HG03439 (cell line): ENCODE data around the gene EHD3.

Source experiments
- ATAC-seq: cut with Tn5 transposase; IDR thresholded peaks from one replicate; pipeline ENCODE4 v1.9.1; 2021; ENCODE audit warnings: mild to moderate bottlenecking, moderate library complexity; ENCODE audit not compliant: unreplicated experiment

Gene EHD3

GRCh38 chr2:31212659-31213600 lies 21.0 kb upstream of the EHD3 start:
- ATAC-seq: no peak

DNA sequence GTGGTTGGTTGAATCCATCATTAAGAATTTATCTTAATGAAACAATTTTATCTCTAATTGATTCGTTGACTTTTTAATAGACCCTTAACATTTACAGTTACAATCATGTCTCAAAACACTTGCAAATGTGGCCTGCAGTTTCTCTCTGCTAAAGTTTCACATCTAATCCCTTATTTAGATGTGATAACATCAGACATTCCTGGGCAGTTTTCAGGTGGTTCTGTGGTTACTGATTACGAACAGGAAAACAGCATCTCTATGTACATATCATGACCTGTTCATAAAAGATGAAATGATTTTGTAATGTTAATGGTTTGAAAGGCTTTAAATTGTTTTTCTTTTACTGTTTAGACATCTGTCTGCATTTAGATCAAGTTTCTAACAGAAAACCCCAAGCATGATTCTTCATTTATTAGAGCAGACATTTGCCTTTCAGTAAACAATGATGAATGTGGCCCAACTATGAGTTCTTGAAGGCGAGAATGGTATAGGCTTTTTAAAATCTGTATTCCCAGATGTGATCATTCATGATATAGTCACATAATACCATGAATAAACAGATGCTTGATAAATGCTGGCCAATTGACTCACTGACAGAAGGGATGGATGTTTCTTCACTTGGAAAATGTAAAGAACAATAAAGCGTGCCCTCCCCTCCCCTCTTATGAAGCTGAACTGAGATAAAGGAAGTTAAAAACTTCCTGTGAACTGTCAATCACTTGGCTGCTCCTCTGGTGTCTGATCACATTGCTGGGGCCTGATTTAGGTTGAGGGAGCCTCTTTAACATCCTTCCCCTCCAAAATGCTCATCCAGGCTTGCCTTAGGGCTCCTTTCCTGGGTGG lies 20.1 kb upstream of the EHD3 start:
- ATAC-seq: no peak

GRCh38 chr2:31214444-31214915 lies 19.5 kb upstream of the EHD3 start:
- no peak for ATAC-seq

DNA sequence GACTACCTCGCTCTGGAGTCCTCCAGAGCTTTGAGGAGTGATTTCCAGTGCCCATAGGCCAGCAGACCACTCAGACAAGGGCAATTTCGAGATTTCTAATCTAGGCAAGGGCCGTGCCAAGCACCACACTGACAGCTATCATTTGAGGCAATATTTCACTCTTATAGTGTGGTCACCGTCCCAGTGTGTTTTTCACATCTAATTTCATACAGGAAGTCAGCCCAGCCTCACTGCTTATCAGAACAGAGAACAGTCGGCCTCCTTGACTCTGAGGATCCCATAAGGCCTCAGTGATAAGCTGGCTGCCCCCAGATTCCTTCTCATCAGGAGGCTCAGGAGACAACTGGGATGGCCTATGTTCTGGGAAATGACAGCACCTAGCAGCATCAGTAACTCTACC lies 17.2 kb upstream of the EHD3 start:
- peak; percentile 43 for ATAC-seq

DNA sequence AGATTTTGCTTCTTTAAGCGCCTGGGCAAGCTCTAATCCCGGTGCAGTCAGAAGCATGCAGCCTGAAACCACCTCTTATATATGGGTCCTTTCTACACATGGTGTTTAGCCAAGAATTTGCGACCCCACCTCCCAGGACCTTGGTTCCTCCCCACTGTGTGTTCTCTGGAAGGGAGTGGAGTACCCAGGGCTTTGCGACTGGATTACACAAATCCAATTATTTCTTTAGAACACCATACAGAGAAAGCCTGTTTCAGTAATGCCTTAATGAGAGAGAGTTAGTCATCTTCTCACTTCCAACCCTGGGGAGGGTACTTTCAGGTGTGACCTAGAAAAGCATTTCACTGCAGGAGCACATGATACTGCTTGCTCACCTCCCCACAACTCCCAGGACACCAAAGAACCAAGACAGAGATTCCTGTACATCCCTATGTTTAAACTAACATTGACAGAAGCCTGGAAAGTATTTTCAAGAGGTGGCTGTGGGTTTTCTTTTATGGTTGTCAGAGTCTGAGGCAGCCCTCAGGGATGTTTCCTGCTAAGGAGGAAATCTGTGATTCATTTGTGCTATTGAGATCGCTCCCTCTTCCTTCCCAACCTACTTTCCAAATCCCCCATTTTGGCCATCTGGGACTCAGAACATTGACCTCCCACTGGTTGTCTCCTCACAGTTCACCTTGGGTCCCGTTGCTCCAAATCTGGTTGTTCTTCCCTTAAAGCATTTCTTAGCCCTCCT lies 16.3 kb upstream of the EHD3 start, which contains the start of gene CAPN14:
Gene CAPN14 (minus strand): TSS at position 51 of the 736 bp plus-strand sequence. CDS start 12,068 bp downstream, outside the sequence.
- no peak for ATAC-seq

- peak; percentile 74 for ATAC-seq
Measured at GRCh38 chr2:31219131-31219969, 14.6 kb upstream of the EHD3 start.

- ATAC-seq: no peak
Measured at GRCh38 chr2:31221544-31221943, 12.4 kb upstream of the EHD3 start.

GRCh38 chr2:31222071-31222470 lies 11.9 kb upstream of the EHD3 start:
- ATAC-seq: no peak

DNA sequence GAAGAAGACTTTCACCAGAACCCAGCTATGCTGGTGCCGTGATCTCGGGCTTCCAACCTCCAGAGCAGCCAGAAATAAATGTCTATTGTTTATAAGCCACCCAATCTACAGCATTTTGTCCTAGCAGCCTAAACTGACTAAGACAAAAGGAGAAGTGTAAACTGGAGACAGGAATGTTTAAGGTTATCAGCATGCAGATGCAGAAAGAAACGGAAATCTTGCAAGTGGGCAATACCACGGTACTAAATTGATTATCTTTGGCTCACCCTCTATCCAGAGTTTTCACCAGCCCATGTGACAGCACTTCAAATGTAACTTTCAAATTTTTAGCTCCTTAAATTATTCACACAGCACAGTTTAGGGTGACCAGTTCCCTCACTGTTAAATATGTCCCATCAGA lies 10.9 kb upstream of the EHD3 start:
- no peak for ATAC-seq

DNA sequence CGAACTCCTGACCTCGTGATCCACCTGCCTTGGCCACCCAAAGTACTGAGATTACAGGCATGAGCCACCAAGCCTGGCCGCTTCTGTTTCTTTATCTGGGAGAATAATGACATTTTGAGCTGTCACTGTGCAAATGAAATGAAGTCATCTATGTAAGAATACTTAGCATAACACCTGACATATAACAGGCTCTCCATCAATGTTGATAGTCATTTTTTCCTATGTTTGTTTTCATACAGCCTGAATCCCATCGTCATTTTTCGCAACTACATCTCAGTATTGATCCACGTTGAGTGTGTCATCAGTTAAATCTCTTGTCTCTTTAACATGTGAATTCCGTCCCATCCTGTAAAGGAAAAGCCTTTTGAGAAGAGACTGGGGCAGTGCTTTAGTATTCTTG lies 10.2 kb upstream of the EHD3 start:
- no peak for ATAC-seq

DNA sequence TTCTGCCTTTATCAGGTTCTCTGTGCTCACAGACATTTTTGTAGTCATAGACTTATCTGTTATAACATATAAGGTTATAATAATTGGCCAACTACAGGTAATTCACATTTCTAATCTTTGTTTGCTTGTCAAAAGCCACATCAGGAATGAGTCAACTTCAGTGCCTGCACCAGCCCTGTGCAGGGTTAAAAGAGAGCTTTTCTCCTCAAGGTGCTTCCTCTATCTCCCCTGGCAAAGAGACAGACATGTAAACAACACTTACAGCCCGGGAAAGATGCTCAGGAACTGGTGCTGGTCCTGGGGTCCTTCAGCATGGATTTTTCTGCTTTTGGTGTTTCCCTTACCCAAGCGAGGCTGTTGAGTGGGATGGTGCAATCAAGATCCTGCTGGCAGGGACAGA lies 7.7 kb upstream of the EHD3 start:
- no peak for ATAC-seq

DNA sequence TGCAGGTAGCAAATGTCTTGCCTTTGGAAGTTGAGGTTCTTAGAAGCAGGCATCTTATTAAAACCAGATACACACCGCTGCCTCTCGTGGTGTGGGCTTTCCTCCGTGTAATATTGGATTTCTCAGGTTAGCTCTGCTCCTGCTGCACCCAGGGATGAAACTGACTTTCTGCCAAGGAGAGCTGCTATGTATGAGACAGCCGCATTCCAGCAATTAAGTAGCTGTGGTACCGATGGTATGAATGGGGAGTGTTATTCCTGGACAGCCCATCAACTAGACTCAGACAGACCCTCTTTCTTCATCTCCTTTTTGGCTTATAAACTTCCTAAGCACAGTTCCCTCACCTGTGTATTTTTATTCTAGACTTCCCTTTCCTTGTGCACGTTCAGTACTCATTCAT lies 6.8 kb upstream of the EHD3 start:
- no peak for ATAC-seq

GRCh38 chr2:31227711-31228125 lies 6.2 kb upstream of the EHD3 start:
- no peak for ATAC-seq

- no peak for ATAC-seq
Measured at GRCh38 chr2:31228717-31229116, 5.2 kb upstream of the EHD3 start.

DNA sequence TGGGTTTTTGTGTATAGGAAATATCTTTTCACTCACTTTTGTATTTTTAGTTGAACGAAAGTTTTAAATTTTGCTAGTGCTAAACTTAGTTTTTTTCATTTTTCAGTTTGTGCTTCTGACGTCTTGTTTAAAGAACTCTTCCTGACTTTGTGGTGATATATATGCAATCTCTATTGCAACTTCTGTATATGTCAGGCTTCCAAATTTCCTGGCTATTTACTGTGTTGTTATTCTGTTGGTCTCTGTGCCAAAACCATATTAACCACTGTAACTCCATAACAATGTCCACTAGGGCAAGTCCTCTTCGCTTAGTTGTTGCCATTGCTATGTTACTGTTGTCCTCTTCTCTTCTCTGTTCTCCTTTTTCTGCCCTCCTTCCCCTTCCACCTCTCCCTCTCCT lies 3.2 kb upstream of the EHD3 start:
- ATAC-seq: no peak

GRCh38 chr2:31231571-31232302 lies 2.2 kb upstream of the EHD3 start:
- no peak for ATAC-seq

DNA sequence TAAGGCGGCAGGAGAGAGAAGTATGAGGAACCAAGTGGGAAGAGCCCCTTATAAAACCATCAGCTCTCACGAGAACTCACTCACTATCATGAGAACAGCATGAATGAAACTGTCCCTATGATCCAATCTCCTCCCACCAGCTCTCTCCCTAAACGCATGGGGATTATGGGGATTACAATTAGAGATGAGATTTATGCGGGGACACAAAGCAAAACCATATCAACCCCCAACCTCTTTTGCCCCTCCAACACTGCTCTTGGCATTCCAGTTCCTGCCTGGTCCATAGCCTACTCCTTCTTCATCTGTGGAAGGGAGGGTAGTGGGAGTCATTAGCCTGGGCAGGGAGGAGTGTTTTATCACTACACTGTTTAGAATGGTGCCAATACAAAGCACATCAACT lies 1.4 kb upstream of the EHD3 start:
- ATAC-seq: no peak

DNA sequence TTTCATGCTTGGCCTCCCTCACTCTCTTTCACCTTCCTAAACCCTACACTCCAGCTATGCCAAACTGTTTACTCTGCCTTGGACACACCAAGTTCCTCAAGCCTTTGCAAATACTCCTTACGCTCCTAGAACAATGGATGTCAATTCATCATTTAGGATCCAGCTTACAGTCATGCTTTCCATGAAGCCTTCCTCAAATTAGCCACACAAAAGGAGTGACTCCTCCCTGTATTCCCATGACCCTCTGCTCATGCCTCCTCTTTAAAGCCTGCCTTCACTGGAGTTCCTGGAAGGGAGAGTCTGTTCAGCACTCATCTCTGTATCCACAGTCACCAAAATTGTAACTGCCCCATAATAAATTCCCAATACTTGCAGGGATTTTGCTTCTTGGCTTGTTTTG lies 721 bp upstream of the EHD3 start:
- no peak for ATAC-seq
